ENCODE measurements around the gene TFF2. TPM values are rescaled to one million over a fixed set of nuclear protein-coding genes. Genes with fewer than 3 reads are reported as not detected.

The TFF2 gene
- total and polyA plus RNA-seq, 3 experiments from 2014 or later, result not detected

DNA sequence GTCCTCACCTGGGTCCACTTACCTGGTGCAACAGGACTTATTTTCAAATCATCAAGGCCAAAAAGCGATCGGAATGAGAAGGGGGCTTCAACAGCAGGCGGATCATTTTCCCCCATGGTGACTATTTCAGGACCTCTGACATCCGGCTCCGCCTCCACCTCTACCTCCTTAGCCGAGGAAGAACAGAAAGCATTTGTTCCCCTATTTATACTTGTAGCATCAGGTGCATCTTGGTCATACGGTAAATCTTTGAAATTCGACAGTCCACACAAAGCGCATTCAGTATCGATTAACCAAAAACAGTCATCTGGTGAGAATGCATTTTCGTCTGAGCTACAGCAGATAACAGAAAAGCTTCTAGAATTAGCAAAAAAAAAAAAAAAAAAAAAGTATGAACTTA, 44.5 kb upstream of the TFF2 start:
- Histone ChIP-seq H3K4me1 (ENCODE audit: insufficient read depth, low read length) (peaks cover 32% of the 10 kb centered on the region), H3K27me3 (ENCODE audit: insufficient read depth, low read length, poor library complexity, severe bottlenecking) (no peaks in the 10 kb centered on the region), H3K9me3 (ENCODE audit: low read length) (no peaks in the 10 kb centered on the region), H3K27ac (ENCODE audit: low read depth, low read length) (no peak overlapping the region), H3K4me3 (ENCODE audit: low read length) (no peak overlapping the region), H3K36me3 (ENCODE audit: insufficient read depth, low read length) (no peaks in the 10 kb centered on the region)
- Mint-ChIP-seq H3K9me3 (no peaks in the 10 kb centered on the region), H3K27me3 (peaks cover 0 to 4% of the 10 kb centered on the region in 2 donors), H3K4me1 (peaks cover 24 to 50% (median 42%) of the 10 kb centered on the region in 3 donors), H3K27ac (peak overlapping the region in 1 of 8 donors; percentile 55), H3K4me3 (no peak overlapping the region), H3K36me3 (no peaks in the 10 kb centered on the region)
- ChIA-PET POLR2A (interaction anchor here (0.6 kb wide), 2 partner anchors 8 kb away, joined by 3 to 5 read pairs; partner anchors contain the start of gene UBASH3A), CTCF (no interaction called here)
- DNase-seq, result peak in 1 of 5 donors; percentile 29

GRCh38 chr21:42393443-42393950, 42.7 kb upstream of the TFF2 start:
- Histone ChIP-seq H3K36me3 (ENCODE audit: insufficient read depth, low read length) (no peaks in the 10 kb centered on the region), H3K27ac (ENCODE audit: low read depth, low read length) (no peak overlapping the region), H3K27me3 (ENCODE audit: insufficient read depth, low read length, poor library complexity, severe bottlenecking) (no peaks in the 10 kb centered on the region), H3K4me1 (ENCODE audit: insufficient read depth, low read length) (peaks cover 45% of the 10 kb centered on the region), H3K9me3 (ENCODE audit: low read length) (no peaks in the 10 kb centered on the region), H3K4me3 (ENCODE audit: low read length) (no peak overlapping the region)
- Mint-ChIP-seq H3K9me3 (no peaks in the 10 kb centered on the region), H3K36me3 (no peaks in the 10 kb centered on the region), H3K27me3 (peaks cover 0 to 7% of the 10 kb centered on the region in 2 donors), H3K4me3 (peak overlapping the region; percentile 1 to 78 (median 33)), H3K27ac (peak overlapping the region; percentile 1 to 90 (median 26)), H3K4me1 (peaks cover 32 to 51% (median 46%) of the 10 kb centered on the region in 3 donors)
- ChIA-PET CTCF (interaction anchor here (1.1 to 2.5 kb wide), 3 partner anchors 11 to 55 kb away, joined by 3 to 12 read pairs (median 5); partner anchors contain the start of gene UBASH3A), POLR2A (interaction anchor here (2.4 kb wide), 1 partner anchor 11 kb away, joined by 19 read pairs; the partner anchor contains the start of gene UBASH3A)
- DNase-seq, result no peak

- peaks cover 39% of the 10 kb centered on the region for H3K4me1 ChIP-seq (ENCODE audit: insufficient read depth, low read length)
- H3K27ac ChIP-seq (ENCODE audit: low read depth, low read length), result no peak overlapping the region
- peak in 1 of 5 donors; percentile 63 for DNase-seq
- no peaks in the 10 kb centered on the region for H3K36me3 ChIP-seq (ENCODE audit: insufficient read depth, low read length)
- peaks cover 0 to 5% of the 10 kb centered on the region in 2 donors for H3K27me3 Mint-ChIP-seq
- peaks cover 29 to 45% (median 41%) of the 10 kb centered on the region in 3 donors for H3K4me1 Mint-ChIP-seq
- ChIA-PET POLR2A (interaction anchor here (2.4 kb wide), 1 partner anchor 11 kb away, joined by 19 read pairs; the partner anchor contains the start of gene UBASH3A), CTCF (interaction anchor here (0.7 to 2.5 kb wide), 4 partner anchors 11 to 55 kb away, joined by 3 to 12 read pairs (median 4); partner anchors contain the start of gene UBASH3A)
- H3K36me3 Mint-ChIP-seq, result no peaks in the 10 kb centered on the region
- no peak overlapping the region for H3K4me3 ChIP-seq (ENCODE audit: low read length)
- H3K27me3 ChIP-seq (ENCODE audit: insufficient read depth, low read length, poor library complexity, severe bottlenecking), result no peaks in the 10 kb centered on the region
- H3K9me3 Mint-ChIP-seq, result no peaks in the 10 kb centered on the region
- peak overlapping the region; percentile 2 to 78 (median 48) for H3K4me3 Mint-ChIP-seq
- H3K27ac Mint-ChIP-seq, result peak overlapping the region; percentile 1 to 90 (median 26)
- H3K9me3 ChIP-seq (ENCODE audit: low read length), result no peaks in the 10 kb centered on the region
These were observed 42.1 kb upstream of the TFF2 start for GRCh38 chr21:42392731-42393442.

DNA sequence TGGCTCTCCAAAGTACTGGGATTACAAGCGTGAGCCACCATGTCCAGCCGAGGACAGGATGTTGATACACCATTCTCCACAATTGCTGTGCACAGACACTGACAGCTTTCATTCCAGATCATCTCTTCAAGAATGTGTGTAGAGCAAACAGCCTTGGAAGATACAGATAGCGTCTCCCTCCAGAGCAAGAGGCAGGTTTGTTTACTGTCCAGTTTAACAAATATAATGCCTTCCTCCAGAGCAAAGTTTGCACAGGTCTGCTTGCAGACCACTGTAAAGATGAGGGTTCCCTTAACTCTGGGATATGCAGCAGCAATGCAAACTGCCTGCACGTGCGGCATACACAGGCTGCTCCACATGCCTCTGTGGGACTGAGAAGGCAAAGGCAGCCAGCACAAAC, 40.5 kb upstream of the TFF2 start:
- peaks cover 29 to 43% (median 41%) of the 10 kb centered on the region in 3 donors for H3K4me1 Mint-ChIP-seq
- no peak overlapping the region for H3K27ac ChIP-seq (ENCODE audit: low read depth, low read length)
- H3K36me3 ChIP-seq (ENCODE audit: insufficient read depth, low read length), result no peaks in the 10 kb centered on the region
- peak overlapping the region in 1 of 7 donors; percentile 36 for H3K4me3 Mint-ChIP-seq
- DNase-seq, result no peak
- H3K27me3 Mint-ChIP-seq, result peaks cover 0 to 7% of the 10 kb centered on the region in 2 donors
- H3K27me3 ChIP-seq (ENCODE audit: insufficient read depth, low read length, poor library complexity, severe bottlenecking), result no peaks in the 10 kb centered on the region
- peak overlapping the region in 1 of 8 donors; percentile 77 for H3K27ac Mint-ChIP-seq
- ChIA-PET CTCF (no interaction called here), POLR2A (interaction anchor here (2.4 kb wide), 1 partner anchor 13 kb away, joined by 19 read pairs; the partner anchor contains the start of gene UBASH3A)
- H3K4me3 ChIP-seq (ENCODE audit: low read length), result no peak overlapping the region
- H3K36me3 Mint-ChIP-seq, result peaks cover 0 to 2% (median 0%) of the 10 kb centered on the region in 3 donors
- H3K9me3 ChIP-seq (ENCODE audit: low read length), result no peaks in the 10 kb centered on the region
- H3K9me3 Mint-ChIP-seq, result no peaks in the 10 kb centered on the region
- peaks cover 35% of the 10 kb centered on the region for H3K4me1 ChIP-seq (ENCODE audit: insufficient read depth, low read length)

DNA sequence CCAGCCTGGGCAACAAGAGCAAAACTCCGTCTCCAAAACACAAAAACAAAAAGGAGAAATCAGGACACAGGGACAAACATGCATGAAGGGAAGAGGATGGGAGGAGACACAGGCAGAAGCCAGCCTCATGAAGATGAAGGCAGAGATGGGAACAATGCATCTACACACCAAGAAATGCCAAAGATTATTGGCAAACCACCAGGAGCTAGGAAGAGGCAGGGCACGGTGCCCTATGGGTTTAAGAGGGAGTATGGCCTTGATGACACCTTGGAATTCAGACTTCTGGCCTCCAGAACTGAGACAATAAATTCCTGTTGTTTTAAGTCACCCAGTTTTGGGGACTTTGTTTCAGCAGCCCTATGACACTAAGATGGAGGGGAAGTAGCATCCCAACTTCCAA, 39.9 kb upstream of the TFF2 start:
- Histone ChIP-seq H3K4me3 (ENCODE audit: low read length) (no peak overlapping the region), H3K27ac (ENCODE audit: low read depth, low read length) (no peak overlapping the region), H3K27me3 (ENCODE audit: insufficient read depth, low read length, poor library complexity, severe bottlenecking) (no peaks in the 10 kb centered on the region), H3K4me1 (ENCODE audit: insufficient read depth, low read length) (peaks cover 35% of the 10 kb centered on the region), H3K36me3 (ENCODE audit: insufficient read depth, low read length) (no peaks in the 10 kb centered on the region), H3K9me3 (ENCODE audit: low read length) (no peaks in the 10 kb centered on the region)
- peaks cover 29 to 43% (median 41%) of the 10 kb centered on the region in 3 donors for H3K4me1 Mint-ChIP-seq
- peaks cover 0 to 7% of the 10 kb centered on the region in 2 donors for H3K27me3 Mint-ChIP-seq
- DNase-seq, result no peak
- peaks cover 0 to 2% (median 0%) of the 10 kb centered on the region in 3 donors for H3K36me3 Mint-ChIP-seq
- no peaks in the 10 kb centered on the region for H3K9me3 Mint-ChIP-seq
- peak overlapping the region in 1 of 8 donors; percentile 39 for H3K27ac Mint-ChIP-seq
- POLR2A ChIA-PET, result no interaction called here
- peak overlapping the region in 1 of 7 donors; percentile 45 for H3K4me3 Mint-ChIP-seq
- CTCF ChIA-PET, result no interaction called here

DNA sequence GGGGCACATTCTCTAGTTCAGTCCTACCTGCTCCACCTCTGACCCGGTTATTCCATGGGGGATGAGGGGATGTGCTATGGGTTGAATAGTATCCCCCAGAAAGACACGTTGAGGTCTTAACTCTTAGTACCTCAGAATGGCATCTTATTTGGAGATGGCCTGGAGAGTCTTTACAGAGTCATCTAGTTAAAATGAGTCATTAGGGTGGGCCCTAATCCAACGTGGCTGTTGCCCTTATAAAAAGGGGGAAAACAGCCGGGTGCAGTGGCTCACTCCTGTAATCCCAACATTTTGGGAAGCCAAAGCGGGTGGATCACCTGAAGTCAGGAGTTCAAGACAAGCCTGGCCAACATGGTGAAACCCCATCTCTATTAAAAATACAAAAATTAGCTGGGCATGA, 39.4 kb upstream of the TFF2 start:
- Mint-ChIP-seq H3K4me1 (peaks cover 32 to 45% (median 44%) of the 10 kb centered on the region in 3 donors), H3K27me3 (peaks cover 0 to 7% of the 10 kb centered on the region in 2 donors), H3K4me3 (no peak overlapping the region), H3K36me3 (peaks cover 0 to 2% (median 0%) of the 10 kb centered on the region in 3 donors), H3K27ac (peak overlapping the region in 1 of 8 donors; percentile 40), H3K9me3 (no peaks in the 10 kb centered on the region)
- DNase-seq, result no peak
- ChIA-PET CTCF (no interaction called here), POLR2A (no interaction called here)
- Histone ChIP-seq H3K4me3 (ENCODE audit: low read length) (no peak overlapping the region), H3K4me1 (ENCODE audit: insufficient read depth, low read length) (peaks cover 36% of the 10 kb centered on the region), H3K9me3 (ENCODE audit: low read length) (no peaks in the 10 kb centered on the region), H3K36me3 (ENCODE audit: insufficient read depth, low read length) (no peaks in the 10 kb centered on the region), H3K27ac (ENCODE audit: low read depth, low read length) (no peak overlapping the region), H3K27me3 (ENCODE audit: insufficient read depth, low read length, poor library complexity, severe bottlenecking) (no peaks in the 10 kb centered on the region)

DNA sequence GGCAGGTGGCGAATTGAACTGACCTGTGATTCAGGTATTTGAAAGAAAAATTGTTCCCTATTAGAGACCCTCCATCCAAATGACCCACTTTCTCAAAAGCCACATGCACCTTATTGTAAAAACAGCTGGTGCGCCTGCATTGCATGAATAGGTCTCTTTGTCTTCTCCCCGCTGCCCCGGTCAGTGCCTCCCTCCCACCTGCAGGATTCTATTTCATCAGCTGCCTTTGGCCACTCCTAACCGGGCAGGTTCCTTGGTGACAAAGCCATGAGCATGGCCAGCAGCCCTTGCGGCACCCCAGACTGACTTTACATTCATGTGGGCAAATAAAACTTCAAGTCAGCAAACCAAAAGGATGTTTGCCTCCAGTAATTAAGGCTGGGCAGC, 38.6 kb upstream of the TFF2 start:
- H3K4me3 ChIP-seq (ENCODE audit: low read length), result no peak overlapping the region
- Mint-ChIP-seq H3K4me3 (peak overlapping the region; percentile 13 to 83 (median 67)), H3K27ac (peak overlapping the region in 6 of 8 donors; percentile 25 to 87 (median 80)), H3K36me3 (peaks cover 0 to 2% (median 0%) of the 10 kb centered on the region in 3 donors), H3K9me3 (peaks cover 0 to 3% (median 0%) of the 10 kb centered on the region in 5 donors), H3K27me3 (peaks cover 0 to 7% of the 10 kb centered on the region in 2 donors), H3K4me1 (peaks cover 35 to 52% (median 48%) of the 10 kb centered on the region in 3 donors)
- ChIA-PET CTCF (no interaction called here), POLR2A (no interaction called here)
- no peaks in the 10 kb centered on the region for H3K9me3 ChIP-seq (ENCODE audit: low read length)
- H3K27me3 ChIP-seq (ENCODE audit: insufficient read depth, low read length, poor library complexity, severe bottlenecking), result no peaks in the 10 kb centered on the region
- DNase-seq, result no peak
- no peaks in the 10 kb centered on the region for H3K36me3 ChIP-seq (ENCODE audit: insufficient read depth, low read length)
- H3K4me1 ChIP-seq (ENCODE audit: insufficient read depth, low read length), result peaks cover 44% of the 10 kb centered on the region
- H3K27ac ChIP-seq (ENCODE audit: low read depth, low read length), result no peak overlapping the region
